ENCODE data around the gene MOB3C.

The MOB3C gene

GRCh38 chr1:46612937-46613660, 3.5 kb downstream of the MOB3C start:
- no peak overlapping the region for H3K4me3 ChIP-seq (ENCODE audit: low read depth, low read length)

GRCh38 chr1:46611691-46612221, 4.9 kb downstream of the MOB3C start:
- H3K4me3 ChIP-seq (ENCODE audit: low read depth, low read length), result no peak overlapping the region
- DNase-seq (ENCODE audit: low read depth), result no peak

More at GRCh38 chr1:46612937-46613660, 3.5 kb downstream of the MOB3C start:
- DNase-seq (ENCODE audit: low read depth), result no peak

- H3K4me3 ChIP-seq (ENCODE audit: low read depth, low read length), result no peak overlapping the region
- DNase-seq (ENCODE audit: low read depth), result no peak
Measured at GRCh38 chr1:46607345-46608130, 9.1 kb downstream of the MOB3C start.

- no peak for DNase-seq (ENCODE audit: low read depth)
- no peak overlapping the region for H3K4me3 ChIP-seq (ENCODE audit: low read depth, low read length)
Measured at GRCh38 chr1:46606255-46606965, 10.2 kb downstream of the MOB3C start.

GRCh38 chr1:46605232-46605631, 11.4 kb downstream of the MOB3C start:
- H3K4me3 ChIP-seq (ENCODE audit: low read depth, low read length), result no peak overlapping the region
- no peak for DNase-seq (ENCODE audit: low read depth)

GRCh38 chr1:46603858-46604549, 12.6 kb downstream of the MOB3C start, which contains the start of gene MKNK1:
Gene MKNK1 (minus strand): TSS chr1:46604268. CDS start chr1:46583327, 20,941 bp downstream.
- peak; percentile 66 for DNase-seq (ENCODE audit: low read depth)
- H3K4me3 ChIP-seq (ENCODE audit: low read depth, low read length), result peak within 1 kb of the TSS; percentile 99

- no peak for DNase-seq (ENCODE audit: low read depth)
- H3K4me3 ChIP-seq (ENCODE audit: low read depth, low read length), result peak overlapping the region; percentile 99
Measured at GRCh38 chr1:46603481-46603857, 13.1 kb downstream of the MOB3C start.

GRCh38 chr1:46601257-46602007, 15.2 kb downstream of the MOB3C start:
- DNase-seq (ENCODE audit: low read depth), result no peak
- H3K4me3 ChIP-seq (ENCODE audit: low read depth, low read length), result no peak overlapping the region

- no peak overlapping the region for H3K4me3 ChIP-seq (ENCODE audit: low read depth, low read length)
- no peak for DNase-seq (ENCODE audit: low read depth)
Measured at GRCh38 chr1:46599059-46599970, 17.3 kb downstream of the MOB3C start.

GRCh38 chr1:46596846-46597245, 19.8 kb downstream of the MOB3C start:
- no peak overlapping the region for H3K4me3 ChIP-seq (ENCODE audit: low read depth, low read length)
- DNase-seq (ENCODE audit: low read depth), result no peak

- DNase-seq (ENCODE audit: low read depth), result no peak
- no peak overlapping the region for H3K4me3 ChIP-seq (ENCODE audit: low read depth, low read length)
Measured at GRCh38 chr1:46596036-46596435, 20.6 kb downstream of the MOB3C start.

GRCh38 chr1:46595127-46595526, 21.5 kb downstream of the MOB3C start:
- DNase-seq (ENCODE audit: low read depth), result no peak
- H3K4me3 ChIP-seq (ENCODE audit: low read depth, low read length), result no peak overlapping the region

- no peak for DNase-seq (ENCODE audit: low read depth)
- no peak overlapping the region for H3K4me3 ChIP-seq (ENCODE audit: low read depth, low read length)
Measured at GRCh38 chr1:46594063-46594462, 22.5 kb downstream of the MOB3C start.

- no peak overlapping the region for H3K4me3 ChIP-seq (ENCODE audit: low read depth, low read length)
- no peak for DNase-seq (ENCODE audit: low read depth)
Measured at GRCh38 chr1:46592823-46593222, 23.8 kb downstream of the MOB3C start.

GRCh38 chr1:46589529-46589928, 27.1 kb downstream of the MOB3C start:
- H3K4me3 ChIP-seq (ENCODE audit: low read depth, low read length), result no peak overlapping the region
- no peak for DNase-seq (ENCODE audit: low read depth)

- DNase-seq (ENCODE audit: low read depth), result no peak
- no peak overlapping the region for H3K4me3 ChIP-seq (ENCODE audit: low read depth, low read length)
Measured at GRCh38 chr1:46587069-46587468, 29.5 kb downstream of the MOB3C start.

GRCh38 chr1:46585312-46585938, 31.2 kb downstream of the MOB3C start:
- no peak overlapping the region for H3K4me3 ChIP-seq (ENCODE audit: low read depth, low read length)
- no peak for DNase-seq (ENCODE audit: low read depth)
